ENCODE data around the gene MPLKIP. TPM values are rescaled to one million over a fixed set of nuclear protein-coding genes. Genes with fewer than 3 reads are reported as not detected.
A peak's percentile ranks its signal among the peaks of the same experiment; 100 is the strongest.
"Not testable (repeated sequence)": the region's sequence is repeated elsewhere in the genome, so short reads cannot be mapped to it uniquely, and the experiment has no call there.

The MPLKIP gene
- total RNA-seq, 1 donor from 2014 or later, result 14.0 TPM

GRCh38 chr7:40133561-40134427, 628 bp downstream of the MPLKIP start:
- Histone ChIP-seq H3K4me3 (ENCODE audit: low read depth, low read length) (peak overlapping the region; percentile 80), H3K27me3 (ENCODE audit: control insufficient read depth, insufficient read depth, low read length) (no peaks in the 10 kb centered on the region), H3K36me3 (ENCODE audit: control insufficient read depth, insufficient read depth, low read length) (no peaks in the 10 kb centered on the region)
- TF ChIP-seq CTCF (IDR thresholded peaks at IDR 0.05; ENCODE audit: insufficient read depth, low read length, severe bottlenecking), result no peak
- DNase-seq (ENCODE audit: low read depth), result peak; percentile 17
- FAIRE-seq, result no peak

- TF ChIP-seq CTCF (IDR thresholded peaks at IDR 0.05; ENCODE audit: insufficient read depth, low read length, severe bottlenecking), result no peak
- FAIRE-seq (no peak), DNase-seq (ENCODE audit: low read depth) (no peak)
Observed at GRCh38 chr7:40122940-40123254, 11.5 kb downstream of the MPLKIP start.

GRCh38 chr7:40122100-40122939, 12.1 kb downstream of the MPLKIP start:
- not testable (repeated sequence) for H3K27me3 ChIP-seq (ENCODE audit: control insufficient read depth, insufficient read depth, low read length); H3K36me3 ChIP-seq (ENCODE audit: control insufficient read depth, insufficient read depth, low read length); DNase-seq (ENCODE audit: low read depth); FAIRE-seq; H3K4me3 ChIP-seq (ENCODE audit: low read depth, low read length)

More at GRCh38 chr7:40122940-40123254, 11.5 kb downstream of the MPLKIP start:
- Histone ChIP-seq H3K27me3 (ENCODE audit: control insufficient read depth, insufficient read depth, low read length) (no peaks in the 10 kb centered on the region), H3K36me3 (ENCODE audit: control insufficient read depth, insufficient read depth, low read length) (no peaks in the 10 kb centered on the region), H3K4me3 (ENCODE audit: low read depth, low read length) (no peak overlapping the region)

GRCh38 chr7:40120020-40120419, 14.4 kb downstream of the MPLKIP start:
- no peak overlapping the region for H3K4me3 ChIP-seq (ENCODE audit: low read depth, low read length)
- TF ChIP-seq CTCF (IDR thresholded peaks at IDR 0.05; ENCODE audit: insufficient read depth, low read length, severe bottlenecking), result no peak
- H3K27me3 ChIP-seq (ENCODE audit: control insufficient read depth, insufficient read depth, low read length), result no peaks in the 10 kb centered on the region
- FAIRE-seq (no peak), DNase-seq (ENCODE audit: low read depth) (no peak)
- H3K36me3 ChIP-seq (ENCODE audit: control insufficient read depth, insufficient read depth, low read length), result no peaks in the 10 kb centered on the region

- not testable (repeated sequence) for H3K27me3 ChIP-seq (ENCODE audit: control insufficient read depth, insufficient read depth, low read length); H3K4me3 ChIP-seq (ENCODE audit: low read depth, low read length); FAIRE-seq; DNase-seq (ENCODE audit: low read depth); H3K36me3 ChIP-seq (ENCODE audit: control insufficient read depth, insufficient read depth, low read length)
Observed at GRCh38 chr7:40118201-40118600, 16.2 kb downstream of the MPLKIP start.

GRCh38 chr7:40117199-40117598, 17.2 kb downstream of the MPLKIP start:
- peak; percentile 52 for DNase-seq (ENCODE audit: low read depth)
- not testable (repeated sequence) for H3K36me3 ChIP-seq (ENCODE audit: control insufficient read depth, insufficient read depth, low read length); H3K4me3 ChIP-seq (ENCODE audit: low read depth, low read length); FAIRE-seq; H3K27me3 ChIP-seq (ENCODE audit: control insufficient read depth, insufficient read depth, low read length)

- Histone ChIP-seq H3K27me3 (ENCODE audit: control insufficient read depth, insufficient read depth, low read length) (no peaks in the 10 kb centered on the region), H3K36me3 (ENCODE audit: control insufficient read depth, insufficient read depth, low read length) (no peaks in the 10 kb centered on the region), H3K4me3 (ENCODE audit: low read depth, low read length) (no peak overlapping the region)
- peak; percentile 12 for DNase-seq (ENCODE audit: low read depth)
- TF ChIP-seq CTCF (IDR thresholded peaks at IDR 0.05; ENCODE audit: insufficient read depth, low read length, severe bottlenecking), result no peak
- no peak for FAIRE-seq
Observed at GRCh38 chr7:40115936-40116335, 18.5 kb downstream of the MPLKIP start.

All from bronchial epithelial cell (primary cell).